ENCODE measurements around the gene SCN8A. TPM values are rescaled to one million over a fixed set of nuclear protein-coding genes. Genes with fewer than 3 reads are reported as not detected.

Gene SCN8A
- total RNA-seq, 4 donors from 2014 or later, result 0.08 to 0.62 (median 0.58) TPM

DNA sequence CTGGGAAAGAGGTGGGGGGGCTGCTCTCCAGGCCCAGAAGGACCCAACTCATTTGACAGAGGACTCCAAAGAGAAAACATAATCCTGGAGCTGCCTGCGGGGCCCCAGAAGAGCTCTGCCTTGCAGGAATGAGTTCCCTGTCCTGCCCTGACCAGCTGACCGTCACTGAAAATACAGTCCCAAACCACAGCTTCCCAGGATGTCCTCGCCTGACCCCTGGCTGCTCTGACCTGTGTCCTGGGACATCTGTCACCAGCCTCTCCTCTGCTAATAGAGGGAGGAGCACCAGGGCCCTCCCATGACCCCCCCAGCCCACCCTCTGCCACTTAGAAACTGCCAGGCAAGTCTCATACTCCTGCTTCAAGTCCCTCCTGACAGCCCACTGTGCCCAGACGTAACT, 247.7 kb downstream of the SCN8A start:
- no peaks in the 10 kb centered on the region for H3K9me3 ChIP-seq
- TF ChIP-seq POLR2AphosphoS5 (IDR thresholded peaks at IDR 0.05) (no peak), EP300 (IDR thresholded peaks at IDR 0.05) (no peak)
- H3K36me3 ChIP-seq, result no peaks in the 10 kb centered on the region
- H3K4me3 ChIP-seq, result no peak overlapping the region
- WGBS, result 47% methylated on average over 3 of the region's 4 CpGs
- H3K4me1 ChIP-seq, result no peaks in the 10 kb centered on the region
- DNase-seq (ENCODE audit: low spot score in 2 of 2), result no peak
- no peak overlapping the region for H3K27ac ChIP-seq
- peaks cover 20% of the 10 kb centered on the region for H3K27me3 ChIP-seq

DNA sequence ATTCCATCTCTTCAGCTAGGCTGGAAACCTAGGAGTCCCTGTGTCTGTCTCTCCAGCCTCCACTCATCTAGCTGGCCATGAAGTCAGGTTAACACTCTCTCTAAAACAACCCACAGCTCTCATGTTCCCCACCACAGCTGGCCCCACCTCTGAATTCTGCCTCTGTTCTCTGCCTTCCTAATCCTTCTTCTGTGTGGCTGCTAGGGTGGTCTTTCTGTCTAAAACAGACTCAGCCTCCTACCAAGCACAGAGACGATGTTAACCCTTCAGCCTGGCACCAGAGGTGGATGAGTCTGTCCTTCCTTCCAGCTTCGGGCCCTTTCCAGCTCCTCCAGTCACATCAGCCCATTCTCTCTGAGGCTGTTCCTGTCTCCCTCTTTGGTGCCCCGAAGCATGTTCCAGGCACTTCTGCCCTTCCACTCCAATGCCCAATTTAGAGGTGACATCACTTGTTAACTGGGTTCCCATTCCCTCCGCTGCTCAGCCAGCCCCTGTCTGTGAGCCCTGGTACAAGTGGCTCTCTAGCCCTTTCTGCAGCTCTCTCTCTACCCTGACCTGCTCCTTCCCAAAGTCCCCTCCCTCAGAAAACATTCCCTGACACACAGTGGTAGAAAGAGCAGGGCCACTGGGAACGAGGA, 248.4 kb downstream of the SCN8A start:
- Histone ChIP-seq H3K9me3 (no peaks in the 10 kb centered on the region), H3K4me1 (no peaks in the 10 kb centered on the region), H3K36me3 (no peaks in the 10 kb centered on the region), H3K4me3 (no peak overlapping the region), H3K27ac (no peak overlapping the region), H3K27me3 (peaks cover 19% of the 10 kb centered on the region)
- WGBS, result 66% methylated on average over 5 of the region's 5 CpGs
- TF ChIP-seq, protein P1, sequence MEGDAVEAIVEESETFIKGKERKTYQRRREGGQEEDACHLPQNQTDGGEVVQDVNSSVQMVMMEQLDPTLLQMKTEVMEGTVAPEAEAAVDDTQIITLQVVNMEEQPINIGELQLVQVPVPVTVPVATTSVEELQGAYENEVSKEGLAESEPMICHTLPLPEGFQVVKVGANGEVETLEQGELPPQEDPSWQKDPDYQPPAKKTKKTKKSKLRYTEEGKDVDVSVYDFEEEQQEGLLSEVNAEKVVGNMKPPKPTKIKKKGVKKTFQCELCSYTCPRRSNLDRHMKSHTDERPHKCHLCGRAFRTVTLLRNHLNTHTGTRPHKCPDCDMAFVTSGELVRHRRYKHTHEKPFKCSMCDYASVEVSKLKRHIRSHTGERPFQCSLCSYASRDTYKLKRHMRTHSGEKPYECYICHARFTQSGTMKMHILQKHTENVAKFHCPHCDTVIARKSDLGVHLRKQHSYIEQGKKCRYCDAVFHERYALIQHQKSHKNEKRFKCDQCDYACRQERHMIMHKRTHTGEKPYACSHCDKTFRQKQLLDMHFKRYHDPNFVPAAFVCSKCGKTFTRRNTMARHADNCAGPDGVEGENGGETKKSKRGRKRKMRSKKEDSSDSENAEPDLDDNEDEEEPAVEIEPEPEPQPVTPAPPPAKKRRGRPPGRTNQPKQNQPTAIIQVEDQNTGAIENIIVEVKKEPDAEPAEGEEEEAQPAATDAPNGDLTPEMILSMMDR (IDR thresholded peaks at IDR 0.05), result no peak
- TF ChIP-seq EP300 (IDR thresholded peaks at IDR 0.05) (no peak), POLR2AphosphoS5 (IDR thresholded peaks at IDR 0.05) (no peak), POLR2A (IDR thresholded peaks at IDR 0.05) (no peak)
- DNase-seq (ENCODE audit: low spot score in 2 of 2), result no peak

DNA sequence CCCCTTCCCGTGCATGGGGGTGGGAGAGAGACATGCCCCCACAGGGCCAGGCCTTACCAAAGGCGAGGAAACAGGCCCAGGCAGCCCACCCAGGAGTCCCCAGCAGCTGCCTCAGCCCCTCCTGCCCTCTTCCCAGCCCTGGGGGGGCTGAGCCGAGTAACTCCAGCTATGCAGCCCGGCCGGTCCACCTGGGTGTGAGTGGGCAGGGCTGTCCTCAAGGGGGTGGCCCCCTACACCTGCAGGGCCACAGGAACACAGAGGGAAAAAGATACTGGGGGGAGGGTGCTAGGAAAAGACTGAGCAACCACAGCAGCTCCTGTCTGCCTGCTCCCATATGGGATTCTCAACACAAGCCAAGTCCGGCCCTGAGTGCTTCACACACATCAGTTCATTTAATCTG, 249.9 kb downstream of the SCN8A start:
- no CpG with 5 or more reads among the region's 6 CpGs for WGBS
- Histone ChIP-seq H3K4me3 (no peak overlapping the region), H3K27ac (no peak overlapping the region), H3K4me1 (no peaks in the 10 kb centered on the region), H3K9me3 (no peaks in the 10 kb centered on the region), H3K27me3 (peaks cover 22% of the 10 kb centered on the region), H3K36me3 (no peaks in the 10 kb centered on the region)
- DNase-seq (ENCODE audit: low spot score in 2 of 2), result no peak
- TF ChIP-seq EP300 (IDR thresholded peaks at IDR 0.05) (no peak), POLR2A (IDR thresholded peaks at IDR 0.05) (no peak), POLR2AphosphoS5 (IDR thresholded peaks at IDR 0.05) (no peak)
- TF ChIP-seq, protein P1 (IDR thresholded peaks at IDR 0.05), result no peak

DNA sequence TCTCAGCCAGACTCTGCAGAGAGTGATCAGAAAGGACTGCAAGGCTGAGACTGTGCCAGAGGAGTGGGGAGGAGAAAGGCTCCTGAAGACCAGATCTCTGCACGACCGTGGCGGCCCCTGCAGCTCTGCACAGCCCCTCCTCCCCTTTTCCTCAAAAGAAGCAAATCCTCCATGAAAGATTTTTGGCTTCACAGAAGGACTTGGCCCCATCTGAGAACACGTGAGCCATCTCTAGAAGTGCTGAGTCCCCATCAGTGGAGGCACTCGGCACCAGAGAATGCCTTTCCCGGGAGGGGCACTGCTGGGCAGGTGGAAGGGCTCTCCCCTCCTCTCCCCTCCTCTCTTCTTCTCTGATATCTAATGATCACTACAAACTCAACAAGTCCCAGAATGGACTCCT, 250.7 kb downstream of the SCN8A start:
- Histone ChIP-seq H3K27me3 (peaks cover 27% of the 10 kb centered on the region), H3K9me3 (no peaks in the 10 kb centered on the region), H3K36me3 (no peaks in the 10 kb centered on the region), H3K4me3 (no peak overlapping the region), H3K4me1 (peaks cover 6% of the 10 kb centered on the region), H3K27ac (no peak overlapping the region)
- WGBS, result 55% methylated on average over 6 of the region's 6 CpGs
- no peak for DNase-seq (ENCODE audit: low spot score in 2 of 2)
- TF ChIP-seq POLR2A (IDR thresholded peaks at IDR 0.05) (no peak), POLR2AphosphoS5 (IDR thresholded peaks at IDR 0.05) (no peak), EP300 (IDR thresholded peaks at IDR 0.05) (no peak)
- TF ChIP-seq, protein P1 (IDR thresholded peaks at IDR 0.05), result no peak

DNA sequence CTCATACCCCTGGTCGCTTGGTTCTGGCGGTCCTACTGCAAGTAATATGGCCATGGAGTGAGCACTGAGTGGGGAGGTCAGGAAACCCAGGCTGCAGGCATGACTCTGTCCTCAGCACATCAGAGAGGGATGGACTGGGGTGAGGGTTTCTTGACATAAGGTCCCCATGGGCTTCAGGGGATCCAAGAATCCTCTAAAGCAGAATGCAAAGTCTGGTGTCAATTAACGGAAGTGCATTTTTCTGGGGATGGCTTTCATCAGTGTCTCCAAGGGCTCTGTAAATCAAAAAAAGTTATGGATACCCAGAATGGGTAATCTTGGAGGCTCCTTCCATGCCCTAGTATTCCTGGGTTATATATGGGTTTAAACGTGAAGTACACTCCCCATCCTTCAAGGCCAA, 253.8 kb downstream of the SCN8A start:
- no peaks in the 10 kb centered on the region for H3K9me3 ChIP-seq
- no peak for DNase-seq (ENCODE audit: low spot score in 2 of 2)
- H3K4me1 ChIP-seq, result peaks cover 33% of the 10 kb centered on the region
- H3K4me3 ChIP-seq, result no peak overlapping the region
- no peak overlapping the region for H3K27ac ChIP-seq
- H3K27me3 ChIP-seq, result peaks cover 51% of the 10 kb centered on the region
- H3K36me3 ChIP-seq, result no peaks in the 10 kb centered on the region
- 76% methylated on average over 2 of the region's 4 CpGs for WGBS
- TF ChIP-seq, protein P1 (IDR thresholded peaks at IDR 0.05), result no peak
- TF ChIP-seq POLR2A (IDR thresholded peaks at IDR 0.05) (no peak), EP300 (IDR thresholded peaks at IDR 0.05) (no peak), POLR2AphosphoS5 (IDR thresholded peaks at IDR 0.05) (no peak)

DNA sequence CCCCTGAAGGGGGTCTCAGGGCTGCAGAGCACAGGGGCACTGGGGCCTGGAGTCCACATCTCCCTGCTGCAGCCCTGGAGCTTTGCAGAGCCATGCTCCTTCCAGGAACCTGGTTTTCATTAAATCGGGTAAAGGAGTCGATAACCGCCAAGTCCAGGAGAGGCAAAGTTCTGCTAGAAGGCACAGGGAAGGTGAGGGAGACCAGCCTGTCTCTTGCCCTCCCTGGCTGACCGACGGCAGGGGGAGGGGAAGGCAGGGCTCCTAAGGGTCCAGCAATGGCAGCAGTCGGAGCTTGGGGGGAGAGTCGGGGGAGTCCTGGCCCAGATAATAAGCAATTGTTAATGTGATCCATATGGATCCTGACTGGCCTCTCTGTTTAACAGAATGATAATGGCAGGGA, 254.4 kb downstream of the SCN8A start:
- Histone ChIP-seq H3K27ac (no peak overlapping the region), H3K9me3 (no peaks in the 10 kb centered on the region), H3K4me3 (no peak overlapping the region), H3K27me3 (peaks cover 51% of the 10 kb centered on the region), H3K4me1 (peaks cover 36% of the 10 kb centered on the region), H3K36me3 (no peaks in the 10 kb centered on the region)
- 29% methylated on average over 4 of the region's 7 CpGs for WGBS
- TF ChIP-seq, protein P1 (IDR thresholded peaks at IDR 0.05), result no peak
- TF ChIP-seq POLR2A (IDR thresholded peaks at IDR 0.05) (no peak), EP300 (IDR thresholded peaks at IDR 0.05) (no peak)
- no peak for DNase-seq (ENCODE audit: low spot score in 2 of 2)
